ENCODE results near the gene TMEM225B.
"Not testable (repeated sequence)": the region's sequence is repeated elsewhere in the genome, so short reads cannot be mapped to it uniquely, and the experiment has no call there.

The TMEM225B gene

GRCh38 chr7:99654626-99655025, 56.6 kb downstream of the TMEM225B start:
- not testable (repeated sequence) for DNase-seq (ENCODE audit: low read depth in 2 of 2)

- not testable (repeated sequence) for DNase-seq (ENCODE audit: low read depth in 2 of 2)
These were observed 59.8 kb downstream of the TMEM225B start for GRCh38 chr7:99657879-99658278.

Measured in stimulated activated CD8-positive, alpha-beta memory T cell treated with anti-CD3 and anti-CD28 coated beads, Interleukin-15, amount 100 ng/mL, for 4 hours (primary cell).